Type B pancreatic cell (in vitro differentiated cells): ENCODE measurements around the gene MYO3B. TPM values are rescaled to one million over a fixed set of nuclear protein-coding genes. Genes with fewer than 3 reads are reported as not detected.
A peak's percentile ranks its signal among the peaks of the same experiment; 100 is the strongest.

Experiments
- DNase-seq: peaks from one replicate; pipeline ENCODE4 v3.0.0; 2021; ENCODE audit warnings: mixed read lengths; ENCODE audit not compliant: unreplicated experiment; ENCODE audit errors: extremely low spot score
- H3K27ac Mint-ChIP-seq: 2 replicates; pipeline ENCODE4 v1.8.0; 2021; ENCODE audit warnings: mild to moderate bottlenecking, mixed read lengths
- H3K27me3 Mint-ChIP-seq: 2 replicates; pipeline ENCODE4 v1.8.0; 2021; ENCODE audit warnings: mixed read lengths
- H3K36me3 Mint-ChIP-seq: 2 replicates; pipeline ENCODE4 v1.8.0; 2021; ENCODE audit warnings: mixed read lengths
- H3K4me1 Mint-ChIP-seq: one replicate; pipeline ENCODE4 v1.8.0; 2021; ENCODE audit warnings: mixed read lengths; ENCODE audit not compliant: unreplicated experiment
- H3K4me3 Mint-ChIP-seq: 2 replicates; pipeline ENCODE4 v1.8.0; 2021; ENCODE audit warnings: mild to moderate bottlenecking, mixed read lengths
- H3K9me3 Mint-ChIP-seq: 2 replicates; pipeline ENCODE4 v1.8.0; 2021; ENCODE audit warnings: mixed read lengths
- CTCF ChIP-seq: fragments of 200-600 bp; sonication (generic); conservative IDR thresholded peaks from 2 replicates; pipeline ENCODE4 v1.5.0; 2021; ENCODE audit warnings: antibody characterized with exemption, mild to moderate bottlenecking
- total RNA-seq: library from RNA; stranded (reverse); gene quantifications from 2 replicates; pipeline ENCODE4 v1.2.1, GENCODE V29; 2021; ENCODE audit warnings: low replicate concordance

MYO3B gene
- total RNA-seq, 1 donor from 2014 or later, result 0.46 TPM

GRCh38 chr2:170675701-170676100 is 497.8 kb downstream of the MYO3B start:
- H3K4me1 Mint-ChIP-seq, result peaks cover 16% of the 10 kb centered on the region
- TF ChIP-seq CTCF, result no peak
- no peak overlapping the region for H3K27ac Mint-ChIP-seq
- no peak for DNase-seq
- H3K27me3 Mint-ChIP-seq, result no peaks in the 10 kb centered on the region
- H3K9me3 Mint-ChIP-seq, result no peaks in the 10 kb centered on the region
- H3K4me3 Mint-ChIP-seq, result no peak overlapping the region
- no peaks in the 10 kb centered on the region for H3K36me3 Mint-ChIP-seq

GRCh38 chr2:170679607-170680079 is 501.7 kb downstream of the MYO3B start:
- Mint-ChIP-seq H3K4me3 (no peak overlapping the region), H3K27me3 (no peaks in the 10 kb centered on the region)

DNA sequence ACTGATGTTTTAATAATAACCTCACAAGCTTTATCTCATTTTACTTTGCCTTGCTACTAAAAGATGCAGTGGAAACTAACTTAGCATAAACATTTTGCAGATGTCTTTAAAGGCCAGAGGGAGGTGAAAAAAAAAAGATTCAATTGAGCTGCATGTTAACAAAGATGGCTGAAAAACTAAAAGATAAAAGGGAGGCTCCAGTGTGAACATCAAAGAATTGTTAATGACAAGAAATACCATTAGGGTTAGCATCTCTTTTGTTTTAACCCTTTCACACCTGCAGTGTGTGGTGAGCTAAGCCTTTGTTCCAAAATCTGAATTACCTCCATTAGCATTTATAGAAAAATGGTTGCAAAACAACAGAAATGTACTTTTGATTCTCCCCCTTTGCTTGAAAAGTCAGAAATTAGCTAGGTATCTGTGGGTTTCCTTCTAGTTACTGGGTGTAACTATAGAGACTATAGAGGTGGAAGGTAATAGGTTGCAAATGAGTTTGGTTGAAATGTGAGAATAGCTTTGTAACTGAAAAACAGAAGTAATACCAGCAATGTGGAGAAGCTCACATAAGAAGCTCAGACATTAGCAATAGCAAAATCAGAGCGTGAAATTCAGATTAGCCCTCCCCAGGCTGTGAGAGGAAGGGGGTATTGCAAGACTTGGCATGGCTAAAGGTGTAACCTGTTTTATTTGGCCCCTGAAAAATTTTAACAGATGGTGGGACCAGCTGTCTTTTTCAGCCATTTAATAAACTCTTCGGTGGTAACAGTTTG is 502.4 kb downstream of the MYO3B start:
- Mint-ChIP-seq H3K9me3 (no peaks in the 10 kb centered on the region), H3K27me3 (no peaks in the 10 kb centered on the region), H3K27ac (peak overlapping the region; percentile 5), H3K4me1 (peaks cover 16% of the 10 kb centered on the region), H3K36me3 (no peaks in the 10 kb centered on the region), H3K4me3 (no peak overlapping the region)
- no peak for TF ChIP-seq CTCF
- DNase-seq, result no peak

More at GRCh38 chr2:170679607-170680079, 501.7 kb downstream of the MYO3B start:
- DNase-seq, result no peak
- TF ChIP-seq CTCF, result no peak
- peak overlapping the region; percentile 5 for H3K27ac Mint-ChIP-seq
- no peaks in the 10 kb centered on the region for H3K36me3 Mint-ChIP-seq
- peaks cover 16% of the 10 kb centered on the region for H3K4me1 Mint-ChIP-seq
- no peaks in the 10 kb centered on the region for H3K9me3 Mint-ChIP-seq

GRCh38 chr2:170681311-170681710 is 503.4 kb downstream of the MYO3B start:
- Mint-ChIP-seq H3K27me3 (no peaks in the 10 kb centered on the region), H3K27ac (no peak overlapping the region), H3K36me3 (no peaks in the 10 kb centered on the region), H3K4me3 (no peak overlapping the region), H3K9me3 (no peaks in the 10 kb centered on the region), H3K4me1 (peaks cover 16% of the 10 kb centered on the region)
- no peak for DNase-seq
- no peak for TF ChIP-seq CTCF

- Mint-ChIP-seq H3K27ac (no peak overlapping the region), H3K4me3 (no peak overlapping the region), H3K9me3 (no peaks in the 10 kb centered on the region), H3K4me1 (peaks cover under 1% of the 10 kb centered on the region), H3K36me3 (no peaks in the 10 kb centered on the region), H3K27me3 (peaks cover 3% of the 10 kb centered on the region)
- TF ChIP-seq CTCF, result no peak
- DNase-seq, result no peak
Observed at GRCh38 chr2:170685591-170685990, 507.6 kb downstream of the MYO3B start.
